Activated naive CD4-positive, alpha-beta T cell treated with anti-CD3 and anti-CD28 coated beads, Interleukin-2, amount 50 U/mL, for 72 hours (primary cell): Measurements from ENCODE around the gene KRTAP10-4. TPM values are rescaled to one million over a fixed set of nuclear protein-coding genes. Genes with fewer than 3 reads are reported as not detected.
A peak's percentile ranks its signal among the peaks of the same experiment; 100 is the strongest.

Source experiments
- ATAC-seq, 2 donors: fragments of 150-1000 bp; cut with Tn5 transposase; 2 replicates each; pipeline ENCODE4 v1.10.0; 2021; ENCODE audit warnings: mild to moderate bottlenecking in 2 of 2, moderate library complexity in 2 of 2
- DNase-seq, 2 donors: peaks; one replicate each; pipeline ENCODE4 v3.0.0; 2021 to 2022; ENCODE audit warnings: low spot score in 2 of 2
- H3K27ac Mint-ChIP-seq, 2 donors: one replicate each; pipeline ENCODE4 v1.8.0; 2022; ENCODE audit warnings: mild to moderate bottlenecking in 2 of 2, mixed read lengths in 2 of 2
- H3K36me3 Mint-ChIP-seq, 2 donors: one replicate each; pipeline ENCODE4 v1.8.0; 2022; ENCODE audit warnings: mixed read lengths in 2 of 2
- H3K9me3 Mint-ChIP-seq, 2 donors: one replicate each; pipeline ENCODE4 v1.8.0; 2022; ENCODE audit warnings: mixed read lengths in 2 of 2
- total RNA-seq, 2 donors: library from RNA; stranded (reverse); gene quantifications; one replicate each; pipeline ENCODE4 v1.2.3, GENCODE V29; 2022

KRTAP10-4 gene
- total RNA-seq, 2 donors from 2014 or later = not detected

DNA sequence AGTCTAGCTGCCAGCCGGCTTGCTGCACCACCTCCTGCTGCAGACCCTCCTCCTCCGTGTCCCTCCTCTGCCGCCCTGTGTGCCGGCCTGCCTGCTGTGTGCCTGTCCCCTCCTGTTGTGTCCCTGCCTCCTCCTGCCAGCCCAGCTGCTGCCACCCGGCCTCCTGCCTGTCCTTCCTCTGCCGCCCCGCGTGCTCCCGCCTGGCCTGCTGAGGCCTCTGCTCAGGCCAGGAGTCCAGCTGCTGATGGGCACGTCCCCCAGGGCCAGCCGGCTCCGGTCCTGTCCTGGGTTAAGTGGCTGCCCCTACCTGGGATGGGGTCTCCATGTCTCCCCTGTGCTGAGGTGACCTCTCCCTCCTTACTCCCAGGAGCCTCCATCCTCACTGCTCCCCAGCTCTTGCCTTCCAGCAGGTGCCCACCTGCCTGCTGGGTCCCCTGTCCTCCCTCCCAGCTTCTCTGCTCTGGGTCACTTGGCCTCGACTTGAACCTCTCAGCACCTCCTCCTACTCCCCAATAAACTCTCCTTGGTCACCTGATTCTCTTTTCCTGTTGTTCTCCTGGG lies 39.2 kb downstream of the KRTAP10-4 start:
- no peak for DNase-seq
- Mint-ChIP-seq H3K36me3 (peaks cover 24 to 29% of the 10 kb centered on the region in 2 donors), H3K9me3 (peaks cover 21 to 23% of the 10 kb centered on the region in 2 donors), H3K27ac (no peak overlapping the region)
- ATAC-seq = no peak

- Mint-ChIP-seq H3K9me3 (peaks cover 23 to 26% of the 10 kb centered on the region in 2 donors), H3K36me3 (peaks cover 29 to 36% of the 10 kb centered on the region in 2 donors), H3K27ac (no peak overlapping the region)
- DNase-seq = no peak
- no peak for ATAC-seq
These were observed 40.0 kb downstream of the KRTAP10-4 start for GRCh38 chr21:44613386-44614155.

DNA sequence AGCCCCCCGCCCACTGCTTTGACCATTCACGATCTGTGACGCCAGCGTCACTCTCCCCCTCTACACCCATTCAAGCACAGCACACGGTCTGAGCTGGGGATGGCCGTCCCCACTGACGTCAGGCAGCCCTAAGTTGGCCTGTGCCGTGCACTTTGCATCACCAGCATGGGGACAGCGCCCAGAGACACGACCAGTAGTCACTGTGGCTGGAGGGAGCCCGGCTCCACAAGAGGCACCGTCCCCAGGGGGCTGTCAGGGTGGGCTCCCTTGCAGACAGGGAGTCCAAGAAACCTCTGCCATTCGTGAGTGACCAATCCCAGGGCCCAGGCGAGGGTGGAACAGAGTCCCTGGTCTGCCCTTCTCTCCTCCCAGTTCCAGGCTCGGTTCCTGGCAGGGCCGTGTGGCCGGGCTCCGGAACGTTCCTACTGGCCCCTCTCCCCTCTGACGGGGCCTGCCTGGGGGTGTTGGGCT lies 40.7 kb downstream of the KRTAP10-4 start:
- ATAC-seq (no peak), DNase-seq (no peak)
- Mint-ChIP-seq H3K27ac (no peak overlapping the region), H3K9me3 (peaks cover 24 to 27% of the 10 kb centered on the region in 2 donors), H3K36me3 (peaks cover 30 to 37% of the 10 kb centered on the region in 2 donors)

DNA sequence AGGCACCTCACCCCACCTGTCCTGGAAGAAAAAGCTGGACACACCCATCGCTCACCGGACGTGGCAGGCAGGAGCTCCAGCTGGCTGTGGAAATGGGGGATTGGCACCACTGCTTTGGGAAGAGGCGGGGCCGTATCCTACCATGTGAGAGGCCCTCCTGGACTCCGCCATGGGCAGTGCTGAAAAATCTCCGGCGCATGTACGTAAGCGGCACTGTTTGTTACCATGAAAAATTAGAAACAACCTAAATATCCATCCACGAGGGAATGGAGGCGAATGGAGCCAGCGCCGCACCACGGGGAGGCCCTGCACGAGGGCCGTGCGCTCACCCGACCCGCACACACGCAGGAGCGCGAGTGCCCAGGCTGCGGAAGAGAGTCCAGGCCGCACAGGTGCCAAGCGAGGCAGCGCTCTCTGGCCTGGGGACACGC lies 41.4 kb downstream of the KRTAP10-4 start:
- DNase-seq (no peak), ATAC-seq (no peak)
- Mint-ChIP-seq H3K9me3 (peaks cover 24 to 28% of the 10 kb centered on the region in 2 donors), H3K27ac (no peak overlapping the region), H3K36me3 (peaks cover 31 to 37% of the 10 kb centered on the region in 2 donors)

DNA sequence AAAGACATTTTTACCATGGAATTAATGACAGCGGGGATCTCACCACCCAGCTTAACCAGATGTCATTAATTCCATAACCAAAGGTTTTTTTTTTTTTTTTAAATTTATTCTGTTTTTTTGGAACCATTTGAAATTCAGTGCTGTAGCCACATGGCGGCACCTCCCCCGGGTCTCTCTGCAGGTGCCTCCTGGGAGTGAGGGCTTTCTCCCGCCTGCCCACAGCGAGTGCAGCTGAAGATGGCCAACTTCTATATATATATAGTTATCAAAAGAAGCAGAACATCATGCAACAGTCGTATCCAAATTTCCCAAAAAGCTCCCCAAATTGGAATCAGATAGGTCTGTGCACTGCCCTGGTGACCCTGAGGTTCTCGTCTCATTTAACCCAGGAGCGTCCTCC lies 41.9 kb downstream of the KRTAP10-4 start:
- Mint-ChIP-seq H3K27ac (no peak overlapping the region), H3K36me3 (peaks cover 32 to 37% of the 10 kb centered on the region in 2 donors), H3K9me3 (peaks cover 27 to 31% of the 10 kb centered on the region in 2 donors)
- DNase-seq = no peak
- no peak for ATAC-seq

- Mint-ChIP-seq H3K9me3 (peaks cover 29 to 32% of the 10 kb centered on the region in 2 donors), H3K27ac (peak overlapping the region in 1 of 2 donors; percentile 84), H3K36me3 (peaks cover 31 to 36% of the 10 kb centered on the region in 2 donors)
- DNase-seq = no peak
- ATAC-seq = no peak
These were observed 42.5 kb downstream of the KRTAP10-4 start for GRCh38 chr21:44615911-44616590.

DNA sequence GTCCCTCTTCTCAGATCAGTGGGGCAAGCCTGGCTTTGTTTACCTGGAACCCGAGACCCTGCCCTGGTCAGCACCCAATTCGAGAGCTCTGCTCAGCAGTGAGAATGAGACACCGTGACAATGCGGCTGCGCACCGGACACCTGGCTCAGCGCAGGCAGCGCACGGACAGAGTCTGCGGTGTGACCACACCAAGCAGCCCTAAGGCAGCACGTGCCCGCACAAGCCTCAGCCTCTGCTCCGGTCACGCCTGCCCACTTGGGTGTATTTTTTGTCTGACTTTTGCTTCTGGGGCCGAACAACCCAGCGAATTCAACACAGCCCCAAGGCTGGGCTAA lies 43.0 kb downstream of the KRTAP10-4 start:
- no peak for ATAC-seq
- Mint-ChIP-seq H3K27ac (peak overlapping the region in 1 of 2 donors; percentile 84), H3K9me3 (peaks cover 24 to 29% of the 10 kb centered on the region in 2 donors), H3K36me3 (peaks cover 28 to 31% of the 10 kb centered on the region in 2 donors)
- DNase-seq = no peak

- ATAC-seq = no peak
These were observed 43.6 kb downstream of the KRTAP10-4 start for GRCh38 chr21:44617071-44617501.

GRCh38 chr21:44618504-44618903 lies 45.0 kb downstream of the KRTAP10-4 start:
- H3K27ac Mint-ChIP-seq = peak overlapping the region in 1 of 2 donors; percentile 84
- DNase-seq = no peak
- ATAC-seq = peak; percentile 44 to 60
- H3K36me3 Mint-ChIP-seq = peaks cover 41 to 44% of the 10 kb centered on the region in 2 donors
- peaks cover 36 to 39% of the 10 kb centered on the region in 2 donors for H3K9me3 Mint-ChIP-seq

More at GRCh38 chr21:44617071-44617501, 43.6 kb downstream of the KRTAP10-4 start:
- Mint-ChIP-seq H3K36me3 (peaks cover 28 to 31% of the 10 kb centered on the region in 2 donors), H3K27ac (peak overlapping the region in 1 of 2 donors; percentile 84), H3K9me3 (peaks cover 24 to 27% of the 10 kb centered on the region in 2 donors)
- DNase-seq = no peak

- ATAC-seq (peak; percentile 71 to 98), DNase-seq (peak in 1 of 2 donors; percentile 17)
- H3K36me3 Mint-ChIP-seq = peaks cover 45 to 48% of the 10 kb centered on the region in 2 donors
- peaks cover 40 to 43% of the 10 kb centered on the region in 2 donors for H3K9me3 Mint-ChIP-seq
- H3K27ac Mint-ChIP-seq = peak overlapping the region; percentile 6 to 84
These were observed 45.4 kb downstream of the KRTAP10-4 start for GRCh38 chr21:44618909-44619308.

DNA sequence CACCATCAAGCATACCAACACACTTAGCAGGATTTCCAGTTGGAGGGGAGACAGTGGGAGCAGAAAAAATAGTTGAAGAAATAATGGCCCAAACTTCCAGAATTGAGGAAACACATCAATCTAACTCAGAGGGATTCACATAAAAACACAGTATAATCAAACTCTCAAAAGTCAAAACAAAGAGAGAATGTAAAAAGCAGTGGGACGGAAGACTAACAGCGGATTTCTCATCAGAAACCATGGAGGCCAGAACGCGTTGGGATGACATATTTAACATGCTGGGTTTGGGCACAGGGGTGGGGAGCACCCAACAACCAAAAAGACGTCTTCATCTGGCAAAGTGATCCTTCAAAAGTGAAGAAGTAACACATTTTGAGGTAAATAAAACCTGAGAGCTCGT lies 46.4 kb downstream of the KRTAP10-4 start:
- ATAC-seq (no peak), DNase-seq (no peak)
- Mint-ChIP-seq H3K9me3 (peaks cover 50 to 51% of the 10 kb centered on the region in 2 donors), H3K36me3 (peaks cover 53 to 57% of the 10 kb centered on the region in 2 donors), H3K27ac (no peak overlapping the region)

DNA sequence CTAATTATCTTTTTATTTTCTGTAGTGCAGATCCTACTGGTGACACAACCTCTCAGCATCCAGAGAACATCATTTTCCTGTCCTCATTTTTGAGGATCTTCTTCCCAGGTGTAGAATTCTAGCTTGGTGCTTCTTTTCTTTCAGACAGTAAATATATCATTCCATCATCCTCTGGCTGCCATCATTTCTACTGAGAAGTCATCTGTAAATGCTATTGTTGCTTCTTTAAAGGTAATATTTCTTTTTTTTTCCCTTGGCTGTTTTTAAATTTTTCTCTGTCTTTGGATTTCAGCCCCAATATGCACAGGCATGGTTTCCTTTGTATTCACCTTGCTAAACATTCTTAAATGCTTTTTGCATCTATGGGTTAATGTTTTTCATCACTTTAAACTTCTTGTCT lies 50.0 kb downstream of the KRTAP10-4 start:
- no peak for ATAC-seq
- H3K36me3 Mint-ChIP-seq = peaks cover 48 to 53% of the 10 kb centered on the region in 2 donors
- DNase-seq = no peak
- peaks cover 46 to 52% of the 10 kb centered on the region in 2 donors for H3K9me3 Mint-ChIP-seq
- H3K27ac Mint-ChIP-seq = no peak overlapping the region

Other genes with a start within 250 kb of the KRTAP10-4 start
- gene CFAP410, start 234.3 kb upstream of the KRTAP10-4 start, total RNA-seq = 10 to 100 TPM; 16.5 to 17.3 TPM
- gene TRPM2, start 220.1 kb upstream of the KRTAP10-4 start, total RNA-seq = 10 to 100 TPM in 1 of 2 donors, 1 to 10 TPM in 1; 8.5 to 16.3 TPM
- gene LRRC3, start 118.2 kb upstream of the KRTAP10-4 start, total RNA-seq = 1 to 10 TPM; 4.8 to 5.6 TPM
- not detected for gene KRTAP10-1, start 33.5 kb upstream of the KRTAP10-4 start, total RNA-seq
- gene KRTAP10-2, start 22.2 kb upstream of the KRTAP10-4 start, total RNA-seq = not detected
- not detected for gene KRTAP10-3, start 14.9 kb upstream of the KRTAP10-4 start, total RNA-seq
- gene KRTAP10-5, start 6.9 kb downstream of the KRTAP10-4 start, total RNA-seq = not detected
- not detected for gene KRTAP10-6, start 18.8 kb downstream of the KRTAP10-4 start, total RNA-seq
- gene KRTAP10-7, start 26.9 kb downstream of the KRTAP10-4 start, total RNA-seq = not detected
- gene KRTAP10-8, start 38.4 kb downstream of the KRTAP10-4 start, total RNA-seq = not detected
- gene KRTAP10-9, start 53.4 kb downstream of the KRTAP10-4 start, total RNA-seq = not detected
- not detected for gene KRTAP10-10, start 63.6 kb downstream of the KRTAP10-4 start, total RNA-seq
- gene KRTAP10-11, start 72.7 kb downstream of the KRTAP10-4 start, total RNA-seq = not detected
- not detected for gene KRTAP12-4, start 80.9 kb downstream of the KRTAP10-4 start, total RNA-seq
- not detected for gene KRTAP12-3, start 84.2 kb downstream of the KRTAP10-4 start, total RNA-seq
- gene KRTAP12-2, start 93.2 kb downstream of the KRTAP10-4 start, total RNA-seq = not detected
- gene KRTAP12-1, start 108.4 kb downstream of the KRTAP10-4 start, total RNA-seq = not detected
- not detected for gene KRTAP10-12, start 123.4 kb downstream of the KRTAP10-4 start, total RNA-seq
- gene TSPEAR, start 137.8 kb downstream of the KRTAP10-4 start, total RNA-seq = not detected
- gene UBE2G2, start 228.1 kb downstream of the KRTAP10-4 start, total RNA-seq = 100 to 1,000 TPM; 114 to 126 TPM
- 10 to 100 TPM; 72.8 to 81.2 TPM for gene SUMO3, start 244.3 kb downstream of the KRTAP10-4 start, total RNA-seq